HepG2 (cell line): ENCODE measurements around the gene ZBTB14. TPM values are rescaled to one million over a fixed set of nuclear protein-coding genes. Genes with fewer than 3 reads are reported as not detected.

ENCODE experiments used
- ARID5B ChIP-seq: IDR thresholded peaks from 2 replicates; pipeline ENCODE4 v1.4.0; 2020; ENCODE audit warnings: mild to moderate bottlenecking, missing genetic modification reagents
- CC2D1A ChIP-seq: sonication (generic); formaldehyde crosslinking; IDR thresholded peaks from 2 replicates; pipeline ENCODE4 v1.8.1; 2023; ENCODE audit warnings: mild to moderate bottlenecking, missing genetic modification reagents
- CREB1 ChIP-seq, 2 experiments: fragments of 450-650 bp in 1 of 2; IDR thresholded peaks; 2 replicates each; pipeline ENCODE4 v1.6.1; 2016 to 2017; ENCODE audit warnings: control low read depth in 1 of 2, mild to moderate bottlenecking in 1 of 2, missing compliant biosample characterization in 1 of 2, missing genetic modification characterization in 1 of 2
- CREM ChIP-seq, 2 experiments: sonication (generic) in 1 of 2; formaldehyde crosslinking in 1 of 2; IDR thresholded peaks; 2 replicates each; pipeline versions ENCODE4 v1.4.0 to v1.6.1; 2016 to 2020; ENCODE audit warnings: antibody characterized with exemption in 1 of 2, mild to moderate bottlenecking in 1 of 2, missing genetic modification reagents in 1 of 2
- E2F2 ChIP-seq: sonication (generic); formaldehyde crosslinking; IDR thresholded peaks from 2 replicates; pipeline ENCODE4 v1.4.0; 2020; ENCODE audit warnings: missing genetic modification reagents, borderline replicate concordance
- GATAD2A ChIP-seq: IDR thresholded peaks from 2 replicates; pipeline ENCODE4 v1.6.1; 2016
- JUN ChIP-seq: sonication (generic); formaldehyde crosslinking; IDR thresholded peaks from 2 replicates; pipeline ENCODE4 v1.4.0; 2020; ENCODE audit warnings: mild to moderate bottlenecking, missing genetic modification reagents
- KDM2A ChIP-seq: sonication (generic); formaldehyde crosslinking; IDR thresholded peaks from 2 replicates; pipeline ENCODE4 v1.4.0; 2020; ENCODE audit warnings: low read depth, missing genetic modification reagents, borderline replicate concordance
- KDM5B ChIP-seq: sonication (generic); formaldehyde crosslinking; IDR thresholded peaks from 2 replicates; pipeline ENCODE4 v1.4.0; 2020; ENCODE audit warnings: missing genetic modification reagents, mild to moderate bottlenecking, borderline replicate concordance
- MATR3 ChIP-seq: sonication (generic); formaldehyde crosslinking; IDR thresholded peaks from 2 replicates; pipeline ENCODE4 v1.4.0; 2020; ENCODE audit warnings: missing genetic modification reagents
- MYC ChIP-seq: sonication (generic); formaldehyde crosslinking; IDR thresholded peaks from 2 replicates; pipeline ENCODE4 v1.9.0; 2021; ENCODE audit warnings: missing genetic modification reagents, borderline replicate concordance
- NONO ChIP-seq, 2 experiments: fragments of 450-650 bp in 1 of 2; sonication (generic) in 1 of 2; formaldehyde crosslinking in 1 of 2; IDR thresholded peaks in 1 of 2; conservative IDR thresholded peaks in 1 of 2; 2 replicates each; pipeline versions ENCODE4 v1.6.1 to v1.8.0; 2017 to 2022; ENCODE audit warnings: mild to moderate bottlenecking in 1 of 2, missing genetic modification reagents in 1 of 2, moderate library complexity in 1 of 2
- PTBP1 ChIP-seq: fragments of 200-400 bp; formaldehyde crosslinking; IDR thresholded peaks from 2 replicates; pipeline ENCODE4 v1.6.1; 2018; ENCODE audit warnings: low read length, low read depth; ENCODE audit not compliant: poor library complexity, severe bottlenecking
- YEATS4 ChIP-seq: sonication (generic); formaldehyde crosslinking; IDR thresholded peaks from 2 replicates; pipeline ENCODE4 v1.4.0; 2020; ENCODE audit warnings: missing genetic modification reagents, borderline replicate concordance
- ZBTB2 ChIP-seq: sonication (generic); formaldehyde crosslinking; IDR thresholded peaks from 2 replicates; pipeline ENCODE4 v1.8.0; 2022; ENCODE audit warnings: low read depth, missing genetic modification reagents
- ZFY ChIP-seq: sonication (generic); formaldehyde crosslinking; IDR thresholded peaks from 2 replicates; pipeline ENCODE4 v1.4.0; 2020; ENCODE audit warnings: missing genetic modification reagents
- ZNF329 ChIP-seq: sonication (generic); formaldehyde crosslinking; IDR thresholded peaks from 2 replicates; pipeline ENCODE4 v1.9.0; 2021; ENCODE audit warnings: low read depth, mild to moderate bottlenecking, missing genetic modification reagents
- ZNF550 ChIP-seq: sonication (generic); formaldehyde crosslinking; IDR thresholded peaks from 2 replicates; pipeline ENCODE4 v1.4.0; 2020; ENCODE audit warnings: mild to moderate bottlenecking, missing genetic modification reagents, borderline replicate concordance
- ZNF563 ChIP-seq: sonication (generic); formaldehyde crosslinking; IDR thresholded peaks from 2 replicates; pipeline ENCODE4 v1.8.0; 2022; ENCODE audit warnings: mild to moderate bottlenecking, moderate library complexity, missing genetic modification reagents
- ZNF776 ChIP-seq: sonication (generic); formaldehyde crosslinking; IDR thresholded peaks from 2 replicates; pipeline ENCODE4 v1.4.0; 2020; ENCODE audit warnings: mild to moderate bottlenecking, missing genetic modification reagents
- ZNF781 ChIP-seq: sonication (generic); formaldehyde crosslinking; IDR thresholded peaks from 2 replicates; pipeline ENCODE4 v1.5.1; 2020; ENCODE audit warnings: borderline replicate concordance, mild to moderate bottlenecking, missing genetic modification reagents; ENCODE audit errors: not compliant biosample characterization
- ZNF816 ChIP-seq: sonication (generic); formaldehyde crosslinking; IDR thresholded peaks from 2 replicates; pipeline ENCODE4 v1.8.0; 2022; ENCODE audit warnings: missing genetic modification reagents, mild to moderate bottlenecking, borderline replicate concordance
- polyA plus RNA-seq, 8 experiments: library from polyadenylated mRNA; depleted of rRNA in 3 of 8; stranded (reverse) in 7 of 8; unstranded in 1 of 8; fragments of >200 nt; fragmentation: Illumina TruSeq in 4 of 8; extraction: Trizol in 4 of 8; gene quantifications; 2 replicates each; pipeline versions ENCODE4 v1.2.1 to v1.2.3, GENCODE V29; 2011 to 2016; ENCODE audit warnings: low read depth in 4 of 8, missing spikeins in 1 of 8, mixed read lengths in 1 of 8; ENCODE audit not compliant: insufficient read depth in 1 of 8
- total RNA-seq, 5 experiments: library from RNA; depleted of rRNA; stranded (reverse); fragments of >200 nt; fragmentation: Illumina TruSeq; extraction: Trizol; gene quantifications; 2 replicates each; pipeline ENCODE4 v1.2.3, GENCODE V29; 2016; ENCODE audit warnings: low read depth in 1 of 5

ZBTB14 gene
- total and polyA plus RNA-seq, 2 of the 13 experiments (the other 11 are each of a cell fraction or from before 2014, with no cell fraction given): 8.0 to 14.4 TPM

GRCh38 chr18:5295981-5296705 is 617 bp upstream of the ZBTB14 start (continued):
- TF ChIP-seq KDM2A (CRISPR knock-in tag) (peak; percentile 77), E2F2 (CRISPR knock-in tag) (no peak), CC2D1A (CRISPR knock-in tag) (no peak), PTBP1 (peak; percentile 69), MATR3 (CRISPR knock-in tag) (no peak), CREM (IDR thresholded peaks at IDR 0.05) (no peak), CREM (CRISPR knock-in tag; IDR thresholded peaks at IDR 0.05) (0 out of 2 replicates have a peak, but pooled peaks have one; percentile 9), ARID5B (CRISPR knock-in tag) (0 out of 2 replicates have a peak, but pooled peaks have one; percentile 22), CREB1 (IDR thresholded peaks at IDR 0.05) (0 out of 2 replicates have a peak, but pooled peaks have one; percentile 9), CREB1 (CRISPR knock-in tag; IDR thresholded peaks at IDR 0.05) (no peak), ZBTB2 (0 out of 2 replicates have a peak, but pooled peaks have one; percentile 14), ZNF329 (CRISPR knock-in tag) (0 out of 2 replicates have a peak, but pooled peaks have one; percentile 28), ZNF781 (CRISPR knock-in tag) (no peak), ZNF563 (CRISPR knock-in tag) (peak; percentile 38; the same call in 1 of the 2 replicates), ZNF816 (CRISPR knock-in tag) (0 out of 2 replicates have a peak, but pooled peaks have one; percentile 30), ZNF550 (CRISPR knock-in tag) (no peak), MYC (0 out of 2 replicates have a peak, but pooled peaks have one; percentile 15), GATAD2A (CRISPR knock-in tag) (0 out of 2 replicates have a peak, but pooled peaks have one; percentile 15), ZFY (CRISPR knock-in tag) (peak; percentile 44), JUN (CRISPR knock-in tag) (no peak), KDM5B (CRISPR knock-in tag) (peak; percentile 5; the same call in 1 of the 2 replicates), YEATS4 (CRISPR knock-in tag) (peak; percentile 2; the same call in 1 of the 2 replicates), NONO (IDR thresholded peaks at IDR 0.05) (no peak), NONO (CRISPR knock-in tag; conservative IDR thresholded peaks at IDR 0.05) (peak; percentile 59), ZNF776 (CRISPR knock-in tag) (no peak; the same call in 1 of the 2 replicates)
